Measurements from ENCODE around the gene GDF10. TPM values are rescaled to one million over a fixed set of nuclear protein-coding genes. Genes with fewer than 3 reads are reported as not detected.

Gene GDF10
- total and polyA plus RNA-seq, 2 donors (not counting 3 experiments of a cell fraction or from before 2014, with no cell fraction given), result not detected

GRCh38 chr10:47277352-47278151 lies 22.4 kb upstream of the GDF10 start:
- no peak overlapping the region for H3K27ac ChIP-seq (ENCODE audit: insufficient read depth, low read depth, low read length)
- no TSS peak for BruUV-seq (replicated peaks)
- dilution Hi-C loops (cut with MboI; ENCODE audit: extremely low pct_ligation_motif_present, low sequenced_read_pairs), result no loop called here

More at GRCh38 chr10:47277352-47278151, 22.4 kb upstream of the GDF10 start:
- no peak for TF ChIP-seq JUN (IDR thresholded peaks at IDR 0.05; ENCODE audit: borderline replicate concordance, insufficient read depth, insufficient read length, low read depth)
- TF ChIP-seq EZH2 (IDR thresholded peaks at IDR 0.05; ENCODE audit: borderline replicate concordance, low read depth, low read length, severe bottlenecking), result no peak
- TF ChIP-seq CTCF (IDR thresholded peaks at IDR 0.05; ENCODE audit: extremely low read depth in 1 of 2, insufficient read depth in 1 of 2, low read depth in 1 of 2, low read length in 2 of 2), result no peak
- TF ChIP-seq MYC (IDR thresholded peaks at IDR 0.05; ENCODE audit: low read depth, low read length), result no peak
- no peak for TF ChIP-seq POLR2A (IDR thresholded peaks at IDR 0.05; ENCODE audit: low read depth, low read length)
- TF ChIP-seq FOS (IDR thresholded peaks at IDR 0.05; ENCODE audit: borderline replicate concordance, insufficient read depth, low read length), result no peak
- TF ChIP-seq GATA2 (IDR thresholded peaks at IDR 0.05; ENCODE audit: insufficient read depth, insufficient read length, low read depth, low read length), result no peak
- TF ChIP-seq MAX (IDR thresholded peaks at IDR 0.05; ENCODE audit: insufficient read depth, insufficient read length), result no peak
- TF ChIP-seq POLR2AphosphoS5 (IDR thresholded peaks at IDR 0.05; ENCODE audit: insufficient read depth, low read depth, low read length), result no peak
- Histone ChIP-seq H3K4me3 (replicated peaks in 1 of 3; ENCODE audit: insufficient read depth in 1 of 3, low read depth in 1 of 3, low read length in 3 of 3) (no peak overlapping the region), H3K9ac (replicated peaks; ENCODE audit: extremely low read depth, insufficient read depth, low read length) (no peak overlapping the region), H4K20me1 (replicated peaks; ENCODE audit: control insufficient read depth, extremely low read depth, insufficient read depth, low read length) (no peaks in the 10 kb centered on the region), H3K9me1 (replicated peaks; ENCODE audit: control insufficient read depth, extremely low read depth, insufficient read depth, low read length) (no peaks in the 10 kb centered on the region), H3K36me3 (ENCODE audit: control insufficient read depth in 2 of 2, extremely low read depth in 1 of 2, insufficient read depth in 2 of 2, low read length in 2 of 2) (no peaks in the 10 kb centered on the region), H3K9me3 (replicated peaks; ENCODE audit: control insufficient read depth, insufficient read depth, low read length) (no peaks in the 10 kb centered on the region), H3K27me3 (ENCODE audit: control insufficient read depth in 2 of 2, insufficient read depth in 2 of 2, low read length in 2 of 2) (no peaks in the 10 kb centered on the region), H3K79me2 (ENCODE audit: control insufficient read depth, insufficient read depth, low read length) (no peaks in the 10 kb centered on the region), H2AFZ (ENCODE audit: low read depth, low read length) (no peak overlapping the region), H3K4me1 (ENCODE audit: control insufficient read depth, extremely low read depth, insufficient read depth, low read length) (no peaks in the 10 kb centered on the region), H3K4me2 (ENCODE audit: insufficient read depth, low read length) (no peak overlapping the region)
- ChIA-PET CTCF (no interaction called here), POLR2A (no interaction called here)
- intact Hi-C loops (cut with micrococcal nuclease), result no loop called here
- no peak for FAIRE-seq
- no peak for DNase-seq (ENCODE audit: low read depth, low spot score)
